GM19467 (cell line): Measurements from ENCODE around the gene THAP2.
A peak's percentile ranks its signal among the peaks of the same experiment; 100 is the strongest.
"Not testable (repeated sequence)": the region's sequence is repeated elsewhere in the genome, so short reads cannot be mapped to it uniquely, and the experiment has no call there.

ENCODE experiments used
- ATAC-seq: cut with Tn5 transposase; IDR thresholded peaks from one replicate; pipeline ENCODE4 v1.9.1; 2021; ENCODE audit warnings: mild to moderate bottlenecking, moderate library complexity; ENCODE audit not compliant: unreplicated experiment

THAP2 gene

GRCh38 chr12:71661977-71662530 is 2.0 kb upstream of the THAP2 start:
- no peak for ATAC-seq

DNA sequence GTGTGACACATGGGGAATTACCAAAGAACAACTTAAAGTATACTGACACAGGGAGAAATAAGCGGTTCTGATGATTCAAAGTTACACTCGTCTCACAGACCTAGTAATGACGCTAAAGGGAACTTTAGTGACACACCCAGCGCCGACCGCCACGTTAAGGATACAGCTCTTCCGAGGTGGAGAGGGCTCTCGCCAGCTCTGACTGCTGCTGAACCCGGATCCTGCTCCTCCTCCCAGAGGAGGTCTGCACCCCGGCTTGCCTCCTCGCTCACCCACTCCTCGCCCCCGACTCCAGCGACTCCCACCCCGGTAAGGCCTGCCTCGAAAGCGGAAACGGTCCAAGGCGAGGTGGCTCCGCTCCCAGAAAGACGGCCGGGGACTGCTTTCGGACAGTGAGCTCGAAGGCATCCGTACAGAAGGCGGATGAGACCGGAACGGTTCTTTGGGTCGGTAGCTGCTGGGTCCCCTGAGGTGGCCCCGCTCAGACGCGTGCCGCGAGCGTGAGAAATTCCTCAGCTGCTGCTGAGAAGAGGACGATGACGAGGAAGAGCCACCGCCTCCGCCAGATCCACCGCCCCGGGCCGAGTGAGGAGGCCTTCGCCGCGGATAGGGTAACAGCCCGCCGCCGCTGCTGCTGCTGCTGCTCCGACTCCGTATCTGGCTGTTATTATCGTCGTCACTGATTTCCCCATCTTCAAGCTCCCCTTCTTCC is 1.1 kb upstream of the THAP2 start:
- peak; percentile 15 for ATAC-seq

- peak; percentile 10 for ATAC-seq
These were observed 449 bp downstream of the THAP2 start for GRCh38 chr12:71664411-71665089.

DNA sequence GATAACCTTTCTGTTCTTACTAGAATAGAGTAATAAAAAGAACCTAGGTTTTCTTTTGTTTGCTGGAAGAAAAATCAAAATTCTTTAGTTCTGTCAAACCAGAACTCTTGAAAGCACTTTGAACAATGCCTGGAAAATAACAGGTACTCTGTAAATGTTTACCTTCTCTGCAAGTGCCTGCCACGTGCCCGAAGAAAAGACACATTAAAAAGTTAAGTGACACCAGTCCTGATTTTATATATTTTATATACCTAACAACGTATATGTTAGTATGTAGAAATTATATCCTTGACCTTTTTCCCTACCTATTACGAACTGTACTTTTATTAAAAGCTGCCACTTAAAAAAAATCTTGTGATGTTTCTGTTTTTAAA is 976 bp downstream of the THAP2 start:
- no peak for ATAC-seq

GRCh38 chr12:71666259-71666658 is 2.2 kb downstream of the THAP2 start:
- ATAC-seq, result no peak

DNA sequence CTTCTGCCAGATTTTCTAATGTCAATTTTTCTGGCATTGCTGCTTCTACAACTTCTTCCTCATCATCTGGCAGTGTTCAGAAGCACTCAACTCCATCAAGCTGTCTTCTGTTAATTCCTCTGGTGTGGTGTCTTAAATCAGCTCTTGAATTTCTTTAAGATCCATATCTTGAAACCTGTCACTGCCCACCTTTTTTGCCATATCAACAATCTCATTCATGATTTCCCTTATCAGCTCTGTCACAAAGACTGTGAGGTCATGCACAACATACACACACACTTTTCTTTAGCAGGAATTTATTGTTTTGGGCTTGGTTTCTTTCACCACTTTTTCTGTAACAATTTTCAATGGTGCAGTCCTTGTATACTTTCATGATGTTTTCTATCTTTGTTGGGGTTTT is 7.2 kb downstream of the THAP2 start:
- ATAC-seq, result no peak

GRCh38 chr12:71671816-71672215 is 7.7 kb downstream of the THAP2 start:
- no peak for ATAC-seq

- no peak for ATAC-seq
These were observed 18.4 kb downstream of the THAP2 start for GRCh38 chr12:71682466-71682865.

DNA sequence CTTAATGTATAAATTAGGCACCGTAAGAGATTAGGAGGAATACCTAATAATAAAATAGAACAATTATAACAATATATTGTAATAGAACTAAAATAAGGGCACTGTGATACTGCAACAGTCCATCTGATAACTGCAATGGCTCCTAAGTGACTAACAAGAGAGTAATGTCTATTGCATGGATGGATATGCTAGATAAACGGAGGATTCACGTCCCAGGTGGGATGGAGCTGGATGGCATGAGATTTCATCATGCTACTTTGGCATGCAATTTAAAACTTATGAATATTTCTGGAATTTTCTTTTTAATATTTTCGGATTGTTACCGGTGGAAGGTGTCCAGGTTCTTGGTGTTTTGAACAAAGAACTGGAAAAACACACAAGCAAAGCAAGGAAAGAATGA is 19.5 kb downstream of the THAP2 start:
- no peak for ATAC-seq

DNA sequence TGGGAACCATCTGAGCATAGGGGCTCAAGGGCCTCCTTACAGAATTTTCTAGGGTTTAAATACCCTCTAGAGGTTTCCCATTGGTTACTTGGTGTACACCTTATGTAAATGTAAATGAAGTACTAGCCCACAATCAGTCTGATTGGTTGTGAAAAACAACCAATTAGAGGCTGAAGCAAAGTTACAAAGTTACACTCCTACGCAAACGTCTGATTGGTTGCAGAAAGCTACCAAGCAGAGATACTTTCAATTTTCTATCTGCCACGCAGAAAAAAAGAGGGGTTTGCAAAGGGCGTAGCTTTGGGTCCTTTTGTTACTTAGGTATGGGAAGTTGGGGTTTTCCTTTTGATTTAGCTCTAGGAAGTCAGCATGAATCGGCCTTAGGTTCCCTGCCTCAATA is 20.0 kb downstream of the THAP2 start:
- no peak for ATAC-seq

DNA sequence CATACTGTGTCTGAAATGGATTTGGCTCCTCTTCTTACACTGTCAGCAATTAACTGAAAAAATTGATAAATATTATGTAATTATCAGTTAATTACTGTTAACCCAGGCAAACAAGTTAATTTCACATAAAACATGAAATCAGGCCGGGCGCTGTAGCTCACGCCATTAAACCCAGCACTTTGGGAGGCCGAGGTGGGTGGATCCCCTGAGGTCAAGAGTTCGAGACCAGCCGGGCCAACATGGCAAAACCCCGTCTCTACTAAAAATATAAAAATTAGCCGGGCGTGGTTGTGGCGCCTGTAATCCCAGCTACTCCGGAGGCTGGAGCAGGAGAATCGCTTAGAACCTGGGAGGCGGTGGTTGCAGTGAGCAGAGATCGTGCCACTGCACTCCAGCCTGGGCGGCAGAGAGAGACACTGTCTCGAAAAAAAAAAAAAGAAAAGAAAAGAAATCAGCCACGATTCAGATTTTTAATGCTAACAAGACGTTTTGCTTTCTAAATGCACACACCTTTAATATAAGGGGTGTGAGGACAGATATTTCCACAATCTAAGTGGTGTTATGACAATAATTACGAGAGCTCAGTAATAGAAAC is 21.3 kb downstream of the THAP2 start:
- no peak for ATAC-seq

GRCh38 chr12:71685914-71686657 is 22.0 kb downstream of the THAP2 start, which contains the start of gene TMEM19:
Gene TMEM19, plus strand, starts transcription at chr12:71686082. Its CDS starts 599 bp downstream, at chr12:71686681.
- peak; percentile 82 for ATAC-seq

- no peak for ATAC-seq
These were observed 22.5 kb downstream of the THAP2 start for GRCh38 chr12:71686658-71687025.

DNA sequence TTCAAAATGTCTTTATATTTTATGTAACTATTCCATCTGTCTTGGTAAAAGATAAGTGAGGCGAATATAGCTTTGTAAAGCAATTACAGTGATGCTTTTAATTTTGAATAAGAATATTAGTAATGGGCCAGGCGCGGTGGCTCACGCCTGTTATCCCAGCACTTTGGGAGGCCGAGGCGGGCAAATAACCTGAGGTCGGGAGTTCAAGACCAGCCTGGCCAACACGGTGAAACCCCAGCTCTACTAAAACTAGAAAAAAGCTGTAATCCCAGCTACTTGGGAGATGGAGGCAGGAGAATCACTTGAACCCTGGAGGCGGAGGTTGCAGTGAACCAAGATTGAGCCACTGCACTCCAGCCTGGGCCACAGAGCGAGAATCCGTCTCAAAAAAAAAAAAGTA is 23.1 kb downstream of the THAP2 start:
- not testable (repeated sequence) for ATAC-seq

DNA sequence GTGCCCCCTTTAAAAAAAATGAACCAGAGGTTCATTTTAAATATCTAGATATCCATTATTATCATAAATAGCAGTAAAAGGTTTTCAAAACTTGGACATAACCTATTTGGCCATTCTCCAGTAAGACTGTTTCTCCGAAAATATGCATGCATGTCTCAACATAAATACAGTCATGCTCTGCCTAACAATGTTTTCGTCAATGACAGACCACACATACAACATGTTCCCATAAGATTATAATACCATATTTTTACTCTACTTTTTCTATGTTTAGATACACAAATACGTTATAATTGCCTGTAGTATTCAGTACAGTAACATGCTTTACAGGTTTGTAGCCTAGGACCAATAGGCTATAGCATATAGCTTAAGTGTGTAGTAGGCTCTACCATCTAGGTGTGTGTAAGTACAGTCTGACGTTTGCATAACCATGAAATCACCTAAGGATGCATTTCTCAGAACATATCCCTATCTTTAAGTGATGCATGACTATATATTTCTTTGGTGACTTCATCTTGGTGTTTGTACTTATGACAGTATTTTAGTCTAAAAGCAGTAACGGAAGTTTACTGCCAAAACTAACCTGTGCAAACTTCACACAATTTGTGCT is 25.0 kb downstream of the THAP2 start:
- ATAC-seq, result no peak

DNA sequence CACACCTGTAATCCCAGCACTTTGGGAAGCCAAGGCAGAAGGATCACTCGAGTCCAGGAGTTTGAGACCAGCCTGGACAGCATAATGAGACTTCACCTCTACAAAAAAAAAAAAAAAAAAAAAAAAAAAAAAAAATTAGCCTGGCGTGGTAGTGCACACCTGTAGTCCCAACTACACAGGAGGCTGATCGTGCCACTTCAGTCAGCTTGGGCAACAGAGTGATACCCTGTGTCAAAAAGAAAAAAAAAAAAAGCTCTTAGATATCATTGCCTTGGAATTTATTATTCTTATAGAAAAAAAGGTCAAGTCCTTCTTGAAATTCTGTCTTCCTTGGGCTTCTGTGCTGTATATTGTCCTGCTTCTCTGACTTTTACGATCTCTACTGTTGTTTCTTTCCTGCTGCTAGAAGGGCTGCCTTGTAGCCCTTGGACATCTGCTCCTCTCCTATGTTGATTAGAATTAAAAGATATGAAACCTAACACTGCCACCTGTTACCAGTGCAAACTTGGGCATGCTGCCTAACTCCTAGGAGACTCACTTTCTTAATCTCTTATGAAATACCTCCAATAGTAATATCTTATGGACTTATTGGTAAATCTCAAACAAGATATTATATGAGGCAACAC is 27.5 kb downstream of the THAP2 start:
- no peak for ATAC-seq

DNA sequence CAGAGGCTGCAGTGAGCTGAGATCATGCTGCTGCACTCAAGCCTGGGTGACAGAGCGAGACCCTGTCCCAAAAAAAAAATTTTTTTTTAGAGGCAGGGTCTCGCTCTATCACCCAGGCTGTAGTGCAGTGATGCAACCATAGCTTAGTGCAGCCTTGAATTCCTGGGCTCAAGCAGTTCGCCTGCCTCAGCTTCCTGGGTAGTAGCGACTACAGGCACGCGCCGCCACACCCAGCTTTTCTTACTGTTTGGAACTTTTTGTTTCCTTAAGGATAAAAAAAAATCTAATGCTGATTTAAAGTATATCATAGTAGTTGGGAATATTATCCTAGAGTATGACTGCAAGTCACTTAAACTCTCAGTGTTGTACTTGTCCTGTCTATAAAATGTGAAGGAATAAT is 29.0 kb downstream of the THAP2 start:
- no peak for ATAC-seq

GRCh38 chr12:71693651-71694050 is 29.6 kb downstream of the THAP2 start:
- ATAC-seq, result peak; percentile 8

- peak; percentile 87 for ATAC-seq
These were observed 30.2 kb downstream of the THAP2 start for GRCh38 chr12:71694099-71694820.

DNA sequence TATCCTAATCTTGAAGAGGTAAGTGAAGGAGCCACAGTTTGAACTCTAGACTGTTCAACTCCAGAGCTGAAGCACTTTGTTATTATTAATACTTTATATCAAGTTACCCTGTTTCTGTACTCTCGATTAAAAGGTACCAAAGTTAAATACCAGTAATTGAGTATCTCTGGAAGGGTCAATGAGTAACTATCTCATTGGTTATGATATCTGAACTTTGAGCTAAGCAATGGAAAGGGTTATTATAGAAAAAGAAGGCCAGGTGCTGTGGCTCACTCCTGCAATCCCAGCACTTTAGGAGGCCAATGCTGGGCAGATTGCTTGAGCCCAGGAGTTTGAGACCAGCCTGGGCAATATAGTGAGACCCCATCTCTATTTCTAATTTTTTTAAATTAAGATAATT is 31.7 kb downstream of the THAP2 start:
- no peak for ATAC-seq
